Measurements from ENCODE around the gene SHISA9.

The SHISA9 gene

GRCh38 chr16:12906271-12906670, 4.9 kb downstream of the SHISA9 start:
- H3K4me3 ChIP-seq (ENCODE audit: low read length), result no peak overlapping the region
- no peak overlapping the region for H3K27ac ChIP-seq (ENCODE audit: low read length)
- no peaks in the 10 kb centered on the region for H4K20me1 ChIP-seq (ENCODE audit: insufficient read depth, low read length)
- TF ChIP-seq CTCF (IDR thresholded peaks at IDR 0.05; ENCODE audit: low read depth, low read length) (no peak), EZH2phosphoT487 (IDR thresholded peaks at IDR 0.05; ENCODE audit: low read depth) (no peak)
- H3K36me3 ChIP-seq (replicated peaks; ENCODE audit: low read depth, low read length), result no peaks in the 10 kb centered on the region
- H3K4me2 ChIP-seq (ENCODE audit: low read length), result no peak overlapping the region
- no peak overlapping the region for H2AFZ ChIP-seq (ENCODE audit: low read depth, low read length)
- H3K9ac ChIP-seq (ENCODE audit: low read length), result no peak overlapping the region
- no peaks in the 10 kb centered on the region for H3K4me1 ChIP-seq (ENCODE audit: low read length)
- no peaks in the 10 kb centered on the region for H3K9me3 ChIP-seq (ENCODE audit: insufficient read depth, low read length)
- H3K27me3 ChIP-seq (ENCODE audit: low read depth, low read length), result peaks cover 10% of the 10 kb centered on the region; the same call in 1 of the 2 replicates
- no peaks in the 10 kb centered on the region for H3K79me2 ChIP-seq (ENCODE audit: low read length)

GRCh38 chr16:12906765-12907516, 5.5 kb downstream of the SHISA9 start:
- H3K36me3 ChIP-seq (replicated peaks; ENCODE audit: low read depth, low read length), result no peaks in the 10 kb centered on the region
- no peak overlapping the region for H3K4me3 ChIP-seq (ENCODE audit: low read length)
- H3K79me2 ChIP-seq (ENCODE audit: low read length), result no peaks in the 10 kb centered on the region
- no peaks in the 10 kb centered on the region for H3K9me3 ChIP-seq (ENCODE audit: insufficient read depth, low read length)
- TF ChIP-seq CTCF (IDR thresholded peaks at IDR 0.05; ENCODE audit: low read depth, low read length) (no peak), EZH2phosphoT487 (IDR thresholded peaks at IDR 0.05; ENCODE audit: low read depth) (no peak)
- H3K9ac ChIP-seq (ENCODE audit: low read length), result no peak overlapping the region
- H3K4me2 ChIP-seq (ENCODE audit: low read length), result no peak overlapping the region
- H3K27ac ChIP-seq (ENCODE audit: low read length), result no peak overlapping the region
- H3K4me1 ChIP-seq (ENCODE audit: low read length), result no peaks in the 10 kb centered on the region
- H4K20me1 ChIP-seq (ENCODE audit: insufficient read depth, low read length), result no peaks in the 10 kb centered on the region
- peaks cover 10% of the 10 kb centered on the region; the same call in 1 of the 2 replicates for H3K27me3 ChIP-seq (ENCODE audit: low read depth, low read length)
- H2AFZ ChIP-seq (ENCODE audit: low read depth, low read length), result no peak overlapping the region

- Histone ChIP-seq H4K20me1 (ENCODE audit: insufficient read depth, low read length) (no peaks in the 10 kb centered on the region), H3K27ac (ENCODE audit: low read length) (no peak overlapping the region), H3K27me3 (ENCODE audit: low read depth, low read length) (peaks cover 10% of the 10 kb centered on the region; the same call in 1 of the 2 replicates), H3K9me3 (ENCODE audit: insufficient read depth, low read length) (no peaks in the 10 kb centered on the region), H3K4me1 (ENCODE audit: low read length) (no peaks in the 10 kb centered on the region), H3K36me3 (replicated peaks; ENCODE audit: low read depth, low read length) (no peaks in the 10 kb centered on the region), H3K4me3 (ENCODE audit: low read length) (no peak overlapping the region), H3K4me2 (ENCODE audit: low read length) (no peak overlapping the region), H3K79me2 (ENCODE audit: low read length) (no peaks in the 10 kb centered on the region), H2AFZ (ENCODE audit: low read depth, low read length) (no peak overlapping the region), H3K9ac (ENCODE audit: low read length) (no peak overlapping the region)
- TF ChIP-seq EZH2phosphoT487 (IDR thresholded peaks at IDR 0.05; ENCODE audit: low read depth) (no peak), CTCF (IDR thresholded peaks at IDR 0.05; ENCODE audit: low read depth, low read length) (peak; percentile 40)
These were observed 6.4 kb downstream of the SHISA9 start for GRCh38 chr16:12907670-12908233.

- Histone ChIP-seq H3K27ac (ENCODE audit: low read length) (no peak overlapping the region), H3K27me3 (ENCODE audit: low read depth, low read length) (peaks cover 9% of the 10 kb centered on the region; the same call in 1 of the 2 replicates), H3K4me3 (ENCODE audit: low read length) (no peak overlapping the region), H3K4me1 (ENCODE audit: low read length) (no peaks in the 10 kb centered on the region), H3K9ac (ENCODE audit: low read length) (no peak overlapping the region), H4K20me1 (ENCODE audit: insufficient read depth, low read length) (no peaks in the 10 kb centered on the region), H3K4me2 (ENCODE audit: low read length) (no peak overlapping the region), H3K36me3 (replicated peaks; ENCODE audit: low read depth, low read length) (no peaks in the 10 kb centered on the region), H3K79me2 (ENCODE audit: low read length) (no peaks in the 10 kb centered on the region), H2AFZ (ENCODE audit: low read depth, low read length) (no peak overlapping the region), H3K9me3 (ENCODE audit: insufficient read depth, low read length) (no peaks in the 10 kb centered on the region)
- no peak for TF ChIP-seq EZH2phosphoT487 (IDR thresholded peaks at IDR 0.05; ENCODE audit: low read depth)
- no peak for TF ChIP-seq CTCF (IDR thresholded peaks at IDR 0.05; ENCODE audit: low read depth, low read length)
These were observed 15.8 kb downstream of the SHISA9 start for GRCh38 chr16:12917246-12917645.
